Brain pericyte (primary cell): Measurements from ENCODE around the gene COMMD2.

Experiments
- DNase-seq: peaks from one replicate; pipeline ENCODE4 v3.0.0-alpha.2; 2012; ENCODE audit warnings: low read depth, low spot score

The COMMD2 gene

GRCh38 chr3:149763565-149764195, 11.4 kb upstream of the COMMD2 start:
- DNase-seq = no peak

GRCh38 chr3:149753717-149754116, 1.4 kb upstream of the COMMD2 start:
- DNase-seq = no peak

DNA sequence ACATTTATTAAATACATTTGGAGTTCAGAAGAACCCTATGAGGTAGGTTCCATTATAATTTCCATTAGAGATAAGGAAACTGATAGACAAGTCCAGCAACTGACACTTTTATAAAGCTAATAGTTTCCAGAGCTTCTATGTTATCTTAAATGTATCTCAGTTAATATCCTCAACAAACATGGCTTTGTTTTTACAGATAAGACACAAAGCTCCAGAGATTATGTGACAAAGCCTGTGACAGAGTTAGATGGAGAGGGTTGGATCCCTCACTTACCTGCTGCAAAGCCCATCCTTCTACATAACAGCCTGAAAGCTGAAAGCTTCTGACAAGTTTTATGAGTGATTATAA, 473 bp upstream of the COMMD2 start:
- no peak for DNase-seq

DNA sequence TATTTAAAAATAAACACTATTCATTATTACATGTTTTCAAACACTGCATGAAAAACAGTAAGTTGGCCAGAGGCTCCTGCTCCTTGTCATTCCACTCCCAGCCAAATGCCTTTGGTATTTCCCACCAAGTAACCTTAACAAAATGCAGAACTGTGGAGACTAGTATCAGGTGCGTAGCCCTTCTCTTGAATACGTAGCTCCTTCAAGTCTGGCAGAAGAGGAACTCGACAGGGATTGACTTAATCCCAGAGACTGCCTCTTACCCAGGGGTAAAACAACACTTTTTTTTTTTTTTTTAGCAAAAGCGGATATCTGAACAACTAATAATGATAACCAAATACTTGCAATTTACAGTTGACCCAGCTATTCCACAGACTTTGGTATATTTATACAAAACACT, 738 bp downstream of the COMMD2 start:
- no peak for DNase-seq

DNA sequence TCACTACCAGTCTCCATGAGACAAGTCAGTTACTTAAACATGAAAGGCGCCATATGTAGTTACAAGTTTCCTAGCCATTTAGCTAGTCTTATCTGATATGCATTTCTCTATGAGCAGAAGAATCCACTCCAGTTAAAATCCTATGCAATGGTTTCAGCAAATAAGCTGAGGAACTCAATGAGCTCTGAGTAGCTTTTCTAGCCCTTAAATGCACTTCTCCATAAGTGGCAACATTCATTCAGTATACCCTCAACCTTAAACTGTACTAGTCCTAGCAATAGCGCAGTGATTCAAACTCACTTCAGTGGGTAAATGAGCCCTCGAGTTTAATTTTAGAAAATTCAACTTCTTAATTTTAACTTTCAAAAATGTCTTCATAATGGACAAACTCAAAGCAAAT, 7.7 kb downstream of the COMMD2 start:
- DNase-seq = no peak

- DNase-seq = no peak
Observed at GRCh38 chr3:149744151-149744550, 8.1 kb downstream of the COMMD2 start.

DNA sequence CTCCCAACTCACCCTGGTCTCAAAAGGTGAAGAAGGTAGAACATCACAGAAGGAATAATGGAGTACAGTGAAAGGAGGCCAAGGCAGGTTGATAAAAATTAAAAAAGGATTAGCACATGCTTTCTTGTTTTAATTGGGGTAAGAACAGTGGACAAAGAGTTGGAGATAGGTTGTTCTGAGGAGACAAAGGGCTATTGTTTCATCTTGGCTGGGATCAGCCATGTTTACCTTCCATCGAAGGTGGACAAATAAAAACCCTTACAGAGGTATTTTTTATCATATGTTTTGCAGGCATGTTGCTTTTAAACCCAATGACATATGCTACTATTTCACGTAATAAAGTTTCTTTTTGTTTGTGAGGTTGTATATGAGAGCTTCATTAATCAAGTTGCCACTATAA, 12.9 kb downstream of the COMMD2 start:
- DNase-seq = no peak

- DNase-seq = no peak
Observed at GRCh38 chr3:149738876-149739275, 13.4 kb downstream of the COMMD2 start.

DNA sequence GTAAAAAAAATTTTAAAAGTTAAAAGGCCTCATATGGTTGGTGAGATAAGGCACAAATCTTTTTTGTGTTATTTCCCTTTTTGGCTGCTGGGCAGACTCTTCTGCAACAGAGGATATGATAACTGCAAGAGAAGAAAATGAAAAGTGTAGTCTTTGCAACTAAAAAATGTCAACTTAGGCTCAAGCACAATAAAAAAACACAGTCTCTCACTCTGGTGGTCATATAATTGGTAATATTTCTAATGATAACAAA, 15.4 kb downstream of the COMMD2 start:
- DNase-seq = no peak

- no peak for DNase-seq
Observed at GRCh38 chr3:149736175-149736952, 15.9 kb downstream of the COMMD2 start.

DNA sequence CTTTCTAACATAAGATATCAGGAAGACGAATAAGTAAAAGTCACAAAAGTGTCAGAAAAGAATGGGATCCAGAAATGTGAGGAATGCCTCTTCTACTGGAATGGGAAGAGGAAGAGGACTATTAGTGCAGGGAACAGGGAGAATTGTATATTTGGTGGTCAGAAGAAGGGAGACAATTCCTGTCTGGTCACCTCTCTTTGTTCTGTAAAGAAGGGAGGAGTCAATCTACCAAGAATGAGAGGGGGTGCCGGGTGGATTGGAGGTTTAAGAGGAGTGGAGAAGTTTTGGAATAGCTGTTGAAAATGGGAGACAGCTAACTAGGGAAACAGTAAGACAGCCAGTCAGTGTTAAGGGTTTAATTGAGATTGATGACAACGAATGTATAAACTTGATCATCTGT, 20.1 kb downstream of the COMMD2 start:
- DNase-seq = no peak

DNA sequence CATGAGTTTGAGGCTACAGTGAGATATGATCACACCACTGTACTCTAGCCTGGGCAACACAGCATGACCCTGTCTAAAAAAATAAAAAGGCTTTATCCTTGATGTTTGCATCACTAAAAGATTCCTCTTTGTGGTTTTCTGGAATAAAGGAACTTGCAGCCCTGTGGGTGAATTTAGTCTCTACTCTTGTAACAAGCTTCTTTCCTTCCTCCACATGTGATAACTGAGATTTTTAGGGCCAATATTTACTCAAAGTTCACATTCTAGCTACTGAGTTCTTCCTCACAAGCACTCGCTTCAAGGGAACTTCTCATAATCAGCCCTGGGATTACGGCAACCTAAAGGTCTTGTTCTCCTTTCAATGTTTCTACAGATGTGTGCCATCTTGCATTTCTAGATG, 24.6 kb downstream of the COMMD2 start:
- DNase-seq = no peak

GRCh38 chr3:149726716-149727407, 25.4 kb downstream of the COMMD2 start:
- no peak for DNase-seq

DNA sequence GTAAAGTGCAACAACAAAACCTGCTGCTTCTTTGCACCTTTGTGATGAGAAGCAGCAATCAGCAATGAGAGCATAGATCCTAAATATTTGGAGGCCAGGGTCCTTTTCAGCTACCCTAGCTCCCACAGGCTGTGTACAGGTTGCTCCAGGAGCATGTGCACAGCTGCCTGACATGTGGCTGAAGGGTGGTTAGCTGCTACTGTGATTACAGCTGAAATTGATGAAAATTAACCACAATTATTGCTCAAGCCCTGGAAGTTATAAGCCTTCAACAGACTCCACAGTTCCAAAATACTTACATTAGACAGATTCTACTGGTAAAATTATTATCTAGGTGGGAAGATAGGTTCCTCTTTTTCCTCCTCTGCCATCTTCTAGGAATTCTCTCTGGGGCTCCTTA, 28.5 kb downstream of the COMMD2 start:
- DNase-seq = no peak

- no peak for DNase-seq
Observed at GRCh38 chr3:149720918-149721317, 31.4 kb downstream of the COMMD2 start.

DNA sequence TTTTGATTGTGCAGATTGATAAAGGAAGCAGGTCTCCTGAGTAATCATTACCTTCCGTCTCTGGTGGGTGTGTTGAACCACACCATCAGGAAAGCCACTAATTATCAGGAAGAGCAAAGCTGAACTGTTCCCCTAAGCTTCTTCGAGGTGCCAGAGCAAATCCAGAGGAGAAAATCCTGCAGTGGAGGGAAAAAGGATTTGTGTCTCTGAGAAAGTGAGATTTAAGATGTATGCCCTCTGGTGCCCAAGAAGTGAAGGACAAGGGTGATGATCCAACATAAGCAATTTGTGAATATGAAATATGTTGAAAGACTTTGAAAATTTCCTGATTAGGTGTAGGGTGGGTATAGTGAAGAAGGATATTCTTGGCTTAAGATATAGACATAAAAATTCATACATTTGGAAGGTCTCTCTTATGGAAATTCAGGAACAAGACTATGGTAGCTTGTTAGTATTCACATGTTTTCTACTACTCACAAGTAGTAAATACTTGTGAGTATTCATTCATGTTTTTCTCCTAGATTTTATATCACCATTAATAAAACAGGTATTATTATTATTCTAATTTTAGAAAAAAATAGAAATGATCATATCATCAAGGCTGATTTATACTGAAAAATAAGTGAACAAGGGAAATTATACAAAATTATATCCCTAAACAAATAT, 34.8 kb downstream of the COMMD2 start:
- DNase-seq = peak; percentile 33

- DNase-seq = no peak
Observed at GRCh38 chr3:149716984-149717383, 35.3 kb downstream of the COMMD2 start.

- DNase-seq = no peak
Observed at GRCh38 chr3:149715247-149715646, 37.0 kb downstream of the COMMD2 start.

GRCh38 chr3:149713730-149714654, 38.3 kb downstream of the COMMD2 start:
- no peak for DNase-seq

- no peak for DNase-seq
Observed at GRCh38 chr3:149706905-149707304, 45.4 kb downstream of the COMMD2 start.

- DNase-seq = no peak
Observed at GRCh38 chr3:149705416-149705815, 46.9 kb downstream of the COMMD2 start.

- DNase-seq = no peak
Observed at GRCh38 chr3:149703466-149703865, 48.8 kb downstream of the COMMD2 start.
